ENCODE results near the gene GRAMD4.
A peak's percentile ranks its signal among the peaks of the same experiment; 100 is the strongest.
"Not testable (repeated sequence)": the region's sequence is repeated elsewhere in the genome, so short reads cannot be mapped to it uniquely, and the experiment has no call there.

Gene GRAMD4

GRCh38 chr22:46640293-46641055 lies 20.3 kb downstream of the GRAMD4 start:
- DNase-seq: no peak

GRCh38 chr22:46641811-46642266 lies 21.7 kb downstream of the GRAMD4 start:
- DNase-seq: no peak

GRCh38 chr22:46642840-46643480 lies 22.8 kb downstream of the GRAMD4 start:
- DNase-seq: not testable (repeated sequence)

- no peak for DNase-seq
These were observed 26.5 kb downstream of the GRAMD4 start for GRCh38 chr22:46646531-46647215.

GRCh38 chr22:46648225-46648820 lies 28.1 kb downstream of the GRAMD4 start:
- not testable (repeated sequence) for DNase-seq

- DNase-seq: no peak
These were observed 29.2 kb downstream of the GRAMD4 start for GRCh38 chr22:46649141-46650077.

GRCh38 chr22:46650078-46650810 lies 30.1 kb downstream of the GRAMD4 start:
- DNase-seq: no peak

GRCh38 chr22:46651316-46651715 lies 31.1 kb downstream of the GRAMD4 start:
- no peak for DNase-seq

GRCh38 chr22:46652081-46652846 lies 32.1 kb downstream of the GRAMD4 start:
- DNase-seq: peak; percentile 8

- no peak for DNase-seq
These were observed 32.7 kb downstream of the GRAMD4 start for GRCh38 chr22:46652847-46653331.

- DNase-seq: no peak
These were observed 33.4 kb downstream of the GRAMD4 start for GRCh38 chr22:46653596-46653995.

- no peak for DNase-seq
These were observed 34.2 kb downstream of the GRAMD4 start for GRCh38 chr22:46654426-46654825.

- no peak for DNase-seq
These were observed 34.9 kb downstream of the GRAMD4 start for GRCh38 chr22:46654927-46655595.

GRCh38 chr22:46655861-46656608 lies 35.8 kb downstream of the GRAMD4 start:
- DNase-seq: no peak

GRCh38 chr22:46656856-46657654 lies 36.9 kb downstream of the GRAMD4 start:
- DNase-seq: no peak

- no peak for DNase-seq
These were observed 37.4 kb downstream of the GRAMD4 start for GRCh38 chr22:46657655-46657953.

GRCh38 chr22:46657996-46658947 lies 38.1 kb downstream of the GRAMD4 start:
- DNase-seq: no peak

Data from EL (cell line).